ENCODE measurements around the gene SERINC1.

SERINC1 gene

GRCh38 chr6:122408702-122409458, 62.7 kb downstream of the SERINC1 start:
- H3K9me3 ChIP-seq (ENCODE audit: insufficient read depth, low read depth, low read length) = no peaks in the 10 kb centered on the region
- no peak overlapping the region for H3K4me3 ChIP-seq (ENCODE audit: low read depth, low read length)
- no peak overlapping the region for H4K8ac ChIP-seq (ENCODE audit: low read depth, low read length)
- no peaks in the 10 kb centered on the region for H3K4me1 ChIP-seq (ENCODE audit: control insufficient read depth in 1 of 2, insufficient read depth in 2 of 2, low read length in 2 of 2)
- no peaks in the 10 kb centered on the region for H3K79me1 ChIP-seq (ENCODE audit: low read length)
- WGBS (ENCODE audit: extremely low coverage, insufficient coverage, insufficient read length) = no CpG with 5 or more reads among the region's 6 CpGs
- H2AK5ac ChIP-seq (ENCODE audit: low read length) = no peak overlapping the region
- H3K14ac ChIP-seq (ENCODE audit: low read length) = no peak overlapping the region
- H3K9ac ChIP-seq (ENCODE audit: low read length) = no peak overlapping the region
- no peak overlapping the region for H3K4me2 ChIP-seq (ENCODE audit: low read length)
- no peak overlapping the region for H2BK120ac ChIP-seq (ENCODE audit: insufficient read depth, low read length, poor library complexity)
- no peak for DNase-seq
- no peaks in the 10 kb centered on the region for H3K79me2 ChIP-seq (ENCODE audit: control insufficient read depth, insufficient read depth, low read length, poor library complexity)
- no peak overlapping the region for H3K23ac ChIP-seq (ENCODE audit: low read length)
- no peak overlapping the region for H3K18ac ChIP-seq (ENCODE audit: low read length)
- H4K12ac ChIP-seq (ENCODE audit: low read depth, low read length) = no peak overlapping the region
- H3K27me3 ChIP-seq (ENCODE audit: insufficient read depth, low read length) = no peaks in the 10 kb centered on the region
- H3K27ac ChIP-seq (ENCODE audit: low read depth, low read length) = no peak overlapping the region
- no peak overlapping the region for H4K91ac ChIP-seq (ENCODE audit: low read depth, low read length)
- no peak overlapping the region for H2AFZ ChIP-seq (ENCODE audit: insufficient read depth, low read length, poor library complexity)
- no peak overlapping the region for H2BK5ac ChIP-seq (ENCODE audit: low read depth, low read length, poor library complexity)
- no peak overlapping the region for H3K4ac ChIP-seq (ENCODE audit: low read depth, low read length)
- no peak overlapping the region for H2BK12ac ChIP-seq (ENCODE audit: low read length)
- H3K36me3 ChIP-seq (ENCODE audit: control insufficient read depth in 1 of 2, insufficient read depth in 2 of 2, low read length in 2 of 2) = no peaks in the 10 kb centered on the region

GRCh38 chr6:122408240-122408639, 63.4 kb downstream of the SERINC1 start:
- H3K23ac ChIP-seq (ENCODE audit: low read length) = no peak overlapping the region
- no CpG with 5 or more reads among the region's 1 CpG for WGBS (ENCODE audit: extremely low coverage, insufficient coverage, insufficient read length)
- no peaks in the 10 kb centered on the region for H3K4me1 ChIP-seq (ENCODE audit: control insufficient read depth in 1 of 2, insufficient read depth in 2 of 2, low read length in 2 of 2)
- H2BK5ac ChIP-seq (ENCODE audit: low read depth, low read length, poor library complexity) = no peak overlapping the region
- H2BK12ac ChIP-seq (ENCODE audit: low read length) = no peak overlapping the region
- H3K4ac ChIP-seq (ENCODE audit: low read depth, low read length) = no peak overlapping the region
- H3K79me1 ChIP-seq (ENCODE audit: low read length) = no peaks in the 10 kb centered on the region
- H3K9me3 ChIP-seq (ENCODE audit: insufficient read depth, low read depth, low read length) = no peaks in the 10 kb centered on the region
- H3K79me2 ChIP-seq (ENCODE audit: control insufficient read depth, insufficient read depth, low read length, poor library complexity) = no peaks in the 10 kb centered on the region
- H3K18ac ChIP-seq (ENCODE audit: low read length) = no peak overlapping the region
- H3K36me3 ChIP-seq (ENCODE audit: control insufficient read depth in 1 of 2, insufficient read depth in 2 of 2, low read length in 2 of 2) = no peaks in the 10 kb centered on the region
- no peak overlapping the region for H2AFZ ChIP-seq (ENCODE audit: insufficient read depth, low read length, poor library complexity)
- DNase-seq = no peak
- no peak overlapping the region for H3K27ac ChIP-seq (ENCODE audit: low read depth, low read length)
- no peak overlapping the region for H2AK5ac ChIP-seq (ENCODE audit: low read length)
- no peak overlapping the region for H3K4me2 ChIP-seq (ENCODE audit: low read length)
- no peak overlapping the region for H3K4me3 ChIP-seq (ENCODE audit: low read depth, low read length)
- H4K91ac ChIP-seq (ENCODE audit: low read depth, low read length) = no peak overlapping the region
- H3K9ac ChIP-seq (ENCODE audit: low read length) = no peak overlapping the region
- H3K27me3 ChIP-seq (ENCODE audit: insufficient read depth, low read length) = no peaks in the 10 kb centered on the region
- no peak overlapping the region for H4K8ac ChIP-seq (ENCODE audit: low read depth, low read length)
- H4K12ac ChIP-seq (ENCODE audit: low read depth, low read length) = no peak overlapping the region
- H3K14ac ChIP-seq (ENCODE audit: low read length) = no peak overlapping the region
- no peak overlapping the region for H2BK120ac ChIP-seq (ENCODE audit: insufficient read depth, low read length, poor library complexity)

GRCh38 chr6:122407712-122408111, 63.9 kb downstream of the SERINC1 start:
- Histone ChIP-seq H3K27ac (ENCODE audit: low read depth, low read length) (no peak overlapping the region), H3K4me1 (ENCODE audit: control insufficient read depth in 1 of 2, insufficient read depth in 2 of 2, low read length in 2 of 2) (no peaks in the 10 kb centered on the region), H3K9ac (ENCODE audit: low read length) (no peak overlapping the region), H3K9me3 (ENCODE audit: insufficient read depth, low read depth, low read length) (no peaks in the 10 kb centered on the region), H2AK5ac (ENCODE audit: low read length) (no peak overlapping the region), H3K4ac (ENCODE audit: low read depth, low read length) (no peak overlapping the region), H2BK12ac (ENCODE audit: low read length) (no peak overlapping the region), H2AFZ (ENCODE audit: insufficient read depth, low read length, poor library complexity) (no peak overlapping the region), H2BK120ac (ENCODE audit: insufficient read depth, low read length, poor library complexity) (no peak overlapping the region), H2BK5ac (ENCODE audit: low read depth, low read length, poor library complexity) (no peak overlapping the region), H3K14ac (ENCODE audit: low read length) (no peak overlapping the region), H4K8ac (ENCODE audit: low read depth, low read length) (no peak overlapping the region), H3K23ac (ENCODE audit: low read length) (no peak overlapping the region), H3K79me1 (ENCODE audit: low read length) (no peaks in the 10 kb centered on the region), H3K4me3 (ENCODE audit: low read depth, low read length) (no peak overlapping the region), H3K36me3 (ENCODE audit: control insufficient read depth in 1 of 2, insufficient read depth in 2 of 2, low read length in 2 of 2) (no peaks in the 10 kb centered on the region), H3K18ac (ENCODE audit: low read length) (no peak overlapping the region), H3K4me2 (ENCODE audit: low read length) (no peak overlapping the region), H4K91ac (ENCODE audit: low read depth, low read length) (no peak overlapping the region), H3K27me3 (ENCODE audit: insufficient read depth, low read length) (no peaks in the 10 kb centered on the region), H3K79me2 (ENCODE audit: control insufficient read depth, insufficient read depth, low read length, poor library complexity) (no peaks in the 10 kb centered on the region), H4K12ac (ENCODE audit: low read depth, low read length) (no peak overlapping the region)
- WGBS (ENCODE audit: extremely low coverage, insufficient coverage, insufficient read length) = no CpG with 5 or more reads among the region's 4 CpGs
- DNase-seq = no peak

GRCh38 chr6:122406187-122406586, 65.4 kb downstream of the SERINC1 start:
- no peak overlapping the region for H4K91ac ChIP-seq (ENCODE audit: low read depth, low read length)
- no peak overlapping the region for H3K23ac ChIP-seq (ENCODE audit: low read length)
- no peak overlapping the region for H3K9ac ChIP-seq (ENCODE audit: low read length)
- H3K18ac ChIP-seq (ENCODE audit: low read length) = no peak overlapping the region
- H3K9me3 ChIP-seq (ENCODE audit: insufficient read depth, low read depth, low read length) = no peaks in the 10 kb centered on the region
- no peak overlapping the region for H3K27ac ChIP-seq (ENCODE audit: low read depth, low read length)
- H4K8ac ChIP-seq (ENCODE audit: low read depth, low read length) = no peak overlapping the region
- H2AK5ac ChIP-seq (ENCODE audit: low read length) = no peak overlapping the region
- H3K79me2 ChIP-seq (ENCODE audit: control insufficient read depth, insufficient read depth, low read length, poor library complexity) = no peaks in the 10 kb centered on the region
- no CpG with 5 or more reads among the region's 1 CpG for WGBS (ENCODE audit: extremely low coverage, insufficient coverage, insufficient read length)
- H2BK120ac ChIP-seq (ENCODE audit: insufficient read depth, low read length, poor library complexity) = no peak overlapping the region
- no peaks in the 10 kb centered on the region for H3K79me1 ChIP-seq (ENCODE audit: low read length)
- H3K4me1 ChIP-seq (ENCODE audit: control insufficient read depth in 1 of 2, insufficient read depth in 2 of 2, low read length in 2 of 2) = no peaks in the 10 kb centered on the region
- no peak overlapping the region for H3K14ac ChIP-seq (ENCODE audit: low read length)
- no peak overlapping the region for H2BK5ac ChIP-seq (ENCODE audit: low read depth, low read length, poor library complexity)
- H3K27me3 ChIP-seq (ENCODE audit: insufficient read depth, low read length) = no peaks in the 10 kb centered on the region
- no peak overlapping the region for H4K12ac ChIP-seq (ENCODE audit: low read depth, low read length)
- no peak overlapping the region for H3K4me3 ChIP-seq (ENCODE audit: low read depth, low read length)
- no peak overlapping the region for H3K4ac ChIP-seq (ENCODE audit: low read depth, low read length)
- no peak overlapping the region for H2AFZ ChIP-seq (ENCODE audit: insufficient read depth, low read length, poor library complexity)
- no peaks in the 10 kb centered on the region for H3K36me3 ChIP-seq (ENCODE audit: control insufficient read depth in 1 of 2, insufficient read depth in 2 of 2, low read length in 2 of 2)
- DNase-seq = no peak
- no peak overlapping the region for H2BK12ac ChIP-seq (ENCODE audit: low read length)
- H3K4me2 ChIP-seq (ENCODE audit: low read length) = no peak overlapping the region

All from trophoblast cell (in vitro differentiated cells and primary cell).